Measurements from ENCODE around the gene ACACB. TPM values are rescaled to one million over a fixed set of nuclear protein-coding genes. Genes with fewer than 3 reads are reported as not detected.

ACACB gene
- total and polyA plus RNA-seq, 2 experiments from 2014 or later: 6.2 to 15.4 TPM

- TF ChIP-seq STAT1 (IDR thresholded peaks at IDR 0.05; ENCODE audit: unreplicated experiment) (no peak), ZNF462 (CRISPR knock-in tag; IDR thresholded peaks at IDR 0.05) (no peak), JUNB (IDR thresholded peaks at IDR 0.05; ENCODE audit: unreplicated experiment) (no peak)
- Mint-ChIP-seq H3K27ac (no peak overlapping the region), H3K36me3 (ENCODE audit: low read depth) (peaks cover 29% of the 10 kb centered on the region), H3K4me1 (no peaks in the 10 kb centered on the region), H3K9me3 (peaks cover 5% of the 10 kb centered on the region; the same call in 2 of the 3 replicates), H3K27me3 (ENCODE audit: insufficient read depth, low read depth, poor library complexity) (peaks cover 3% of the 10 kb centered on the region), H3K4me3 (no peak overlapping the region)
- H3K9me2 ChIP-seq (ENCODE audit: insufficient read depth): no peaks in the 10 kb centered on the region
- no peak for DNase-seq (ENCODE audit: low spot score)
- no peak overlapping the region for H2AFZ ChIP-seq
- H3K4me3 ChIP-seq: no peak overlapping the region
- no peaks in the 10 kb centered on the region for H3K4me1 ChIP-seq (ENCODE audit: insufficient read depth)
- H3K27ac ChIP-seq (ENCODE audit: low read depth): no peak overlapping the region
- 0 out of 2 replicates have a peak, but pooled peaks cover 5% of the 10 kb centered on the region for H4K20me1 ChIP-seq (replicated peaks; ENCODE audit: insufficient read depth)
- H3K79me2 ChIP-seq (replicated peaks; ENCODE audit: insufficient read depth): no peaks in the 10 kb centered on the region
- H3K4me2 ChIP-seq: no peak overlapping the region
- no peak for ATAC-seq
- no peaks in the 10 kb centered on the region for H3F3A ChIP-seq (replicated peaks; ENCODE audit: low read depth)
- no peaks in the 10 kb centered on the region; the same call in 1 of the 2 replicates for H3K36me3 ChIP-seq (ENCODE audit: insufficient read depth)
- H3K27me3 ChIP-seq (ENCODE audit: insufficient read depth): no peaks in the 10 kb centered on the region
Observed at GRCh38 chr12:109182041-109182839, 65.9 kb downstream of the ACACB start.

- H3K36me3 Mint-ChIP-seq (ENCODE audit: low read depth): peaks cover 6% of the 10 kb centered on the region; the same call in 1 of the 3 replicates
- Histone ChIP-seq H3K4me1 (ENCODE audit: insufficient read depth) (no peaks in the 10 kb centered on the region), H3K27ac (ENCODE audit: low read depth) (no peak overlapping the region), H4K20me1 (replicated peaks; ENCODE audit: insufficient read depth) (0 out of 2 replicates have a peak, but pooled peaks cover 5% of the 10 kb centered on the region), H3K9me2 (ENCODE audit: insufficient read depth) (no peaks in the 10 kb centered on the region), H3K79me2 (replicated peaks; ENCODE audit: insufficient read depth) (no peaks in the 10 kb centered on the region), H3K27me3 (ENCODE audit: insufficient read depth) (no peaks in the 10 kb centered on the region), H2AFZ (no peak overlapping the region), H3K36me3 (ENCODE audit: insufficient read depth) (no peaks in the 10 kb centered on the region; the same call in 1 of the 2 replicates), H3K4me2 (no peak overlapping the region), H3K4me3 (no peak overlapping the region), H3F3A (replicated peaks; ENCODE audit: low read depth) (no peaks in the 10 kb centered on the region)
- no peaks in the 10 kb centered on the region for H3K27me3 Mint-ChIP-seq (ENCODE audit: insufficient read depth, low read depth, poor library complexity)
- no peak for DNase-seq (ENCODE audit: low spot score)
- H3K9me3 Mint-ChIP-seq: no peaks in the 10 kb centered on the region; the same call in 2 of the 3 replicates
- H3K4me3 Mint-ChIP-seq: no peak overlapping the region
- no peak for TF ChIP-seq CREB1 (CRISPR knock-in tag; IDR thresholded peaks at IDR 0.05; ENCODE audit: low read depth)
- no peak for TF ChIP-seq ZNF114 (CRISPR knock-in tag; IDR thresholded peaks at IDR 0.05)
- TF ChIP-seq JUNB (IDR thresholded peaks at IDR 0.05; ENCODE audit: unreplicated experiment): no peak
- no peak for TF ChIP-seq CTCF (conservative IDR thresholded peaks at IDR 0.05; ENCODE audit: low read depth in 2 of 2)
- no peak for ATAC-seq
- H3K27ac Mint-ChIP-seq: no peak overlapping the region
- no peaks in the 10 kb centered on the region for H3K4me1 Mint-ChIP-seq
Observed at GRCh38 chr12:109185441-109185840, 69.1 kb downstream of the ACACB start.

Measured in GM23338 (cell line).